ENCODE results near the gene ELMOD1.

DNA sequence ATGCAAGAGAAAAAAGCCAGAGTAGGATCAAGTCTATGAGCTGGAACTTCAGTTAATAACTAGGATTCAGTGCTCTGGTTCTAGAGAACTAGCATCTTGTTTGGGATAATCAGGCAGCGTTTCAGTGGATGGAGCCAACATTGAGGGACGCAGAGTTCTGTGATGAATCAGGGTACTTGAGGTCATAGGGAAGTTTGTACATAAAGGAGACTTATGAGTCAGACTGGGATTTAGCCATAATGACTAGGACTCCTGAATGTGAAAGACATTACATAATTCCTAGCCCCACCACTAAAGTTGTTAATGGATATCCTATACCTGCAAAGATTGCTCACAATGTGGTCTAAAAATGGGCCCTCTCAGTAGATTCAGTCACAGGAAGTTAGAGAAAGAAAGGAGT lies 114.1 kb downstream of the ELMOD1 start:
- TF ChIP-seq POLR2AphosphoS5 (IDR thresholded peaks at IDR 0.05; ENCODE audit: low read depth, low read length), result no peak
- no peak for TF ChIP-seq POLR2A (IDR thresholded peaks at IDR 0.05; ENCODE audit: low read depth, low read length)
